ENCODE results near the gene MAP2K1.

DNA sequence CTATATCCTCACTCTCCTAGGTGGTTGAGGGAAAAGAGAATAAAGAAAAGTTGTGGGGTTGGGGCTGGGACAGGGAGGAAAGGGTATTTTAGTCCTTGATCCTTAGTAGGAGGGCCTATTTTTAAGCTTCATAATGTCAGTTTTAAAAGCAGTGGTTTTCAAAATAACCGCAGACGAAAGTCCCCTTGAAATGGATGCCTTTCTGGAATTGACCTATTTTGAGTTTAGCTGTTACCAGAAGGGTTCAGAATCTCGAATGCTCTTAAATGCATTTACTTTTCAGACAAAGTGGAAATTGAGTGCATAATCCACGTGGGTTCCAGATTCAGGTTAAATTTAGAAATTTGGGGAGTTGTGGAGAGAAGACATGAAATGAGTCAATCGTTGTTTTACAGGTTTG, 16.6 kb downstream of the MAP2K1 start:
- no peak for TF ChIP-seq POLR2A (IDR thresholded peaks at IDR 0.05)
- TF ChIP-seq, protein P1, sequence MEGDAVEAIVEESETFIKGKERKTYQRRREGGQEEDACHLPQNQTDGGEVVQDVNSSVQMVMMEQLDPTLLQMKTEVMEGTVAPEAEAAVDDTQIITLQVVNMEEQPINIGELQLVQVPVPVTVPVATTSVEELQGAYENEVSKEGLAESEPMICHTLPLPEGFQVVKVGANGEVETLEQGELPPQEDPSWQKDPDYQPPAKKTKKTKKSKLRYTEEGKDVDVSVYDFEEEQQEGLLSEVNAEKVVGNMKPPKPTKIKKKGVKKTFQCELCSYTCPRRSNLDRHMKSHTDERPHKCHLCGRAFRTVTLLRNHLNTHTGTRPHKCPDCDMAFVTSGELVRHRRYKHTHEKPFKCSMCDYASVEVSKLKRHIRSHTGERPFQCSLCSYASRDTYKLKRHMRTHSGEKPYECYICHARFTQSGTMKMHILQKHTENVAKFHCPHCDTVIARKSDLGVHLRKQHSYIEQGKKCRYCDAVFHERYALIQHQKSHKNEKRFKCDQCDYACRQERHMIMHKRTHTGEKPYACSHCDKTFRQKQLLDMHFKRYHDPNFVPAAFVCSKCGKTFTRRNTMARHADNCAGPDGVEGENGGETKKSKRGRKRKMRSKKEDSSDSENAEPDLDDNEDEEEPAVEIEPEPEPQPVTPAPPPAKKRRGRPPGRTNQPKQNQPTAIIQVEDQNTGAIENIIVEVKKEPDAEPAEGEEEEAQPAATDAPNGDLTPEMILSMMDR (IDR thresholded peaks at IDR 0.05) = no peak
